Stomach (tissue), 4 donors: ENCODE data around the gene SPATA2.

Source experiments
- CTCF ChIP-seq, 7 experiments: fragments of 450-650 bp in 4 of 7; fragments of 200-600 bp in 3 of 7; sonication (generic) in 3 of 7; IDR thresholded peaks; one replicate each; pipeline ENCODE4 v1.5.1; 2016 to 2019; ENCODE audit warnings: antibody characterized with exemption in 7 of 7, control low read depth in 2 of 7, mild to moderate bottlenecking in 1 of 7
- EP300 ChIP-seq: sonication (generic); formaldehyde crosslinking; IDR thresholded peaks from one replicate; pipeline ENCODE4 v1.6.1; 2017; ENCODE audit warnings: antibody characterized with exemption
- POLR2A ChIP-seq, 4 donors: fragments of 450-650 bp; IDR thresholded peaks; one replicate each; pipeline ENCODE4 v1.6.1; 2016; ENCODE audit warnings: antibody characterized with exemption in 4 of 4, control low read depth in 2 of 4, mild to moderate bottlenecking in 1 of 4, moderate library complexity in 1 of 4
- POLR2AphosphoS5 ChIP-seq, 3 donors: sonication (generic); formaldehyde crosslinking; IDR thresholded peaks; one replicate each; pipeline ENCODE4 v1.6.1; 2016; ENCODE audit warnings: antibody characterized with exemption in 3 of 3

- no peak for TF ChIP-seq POLR2AphosphoS5 (IDR thresholded peaks at IDR 0.05)
- TF ChIP-seq CTCF (IDR thresholded peaks at IDR 0.05), result no peak
- TF ChIP-seq POLR2A (IDR thresholded peaks at IDR 0.05), result no peak
- no peak for TF ChIP-seq EP300
Measured at GRCh38 chr20:49858076-49858585, 57.2 kb downstream of the SPATA2 start.
